ENCODE measurements around the gene FANCG. TPM values are rescaled to one million over a fixed set of nuclear protein-coding genes. Genes with fewer than 3 reads are reported as not detected.

FANCG gene
- total RNA-seq, 3 donors from 2014 or later = 19.0 to 22.7 (median 20.7) TPM

- peak; percentile 27 for ATAC-seq
- no peaks in the 10 kb centered on the region for H3K36me3 ChIP-seq (ENCODE audit: low read depth)
- peak overlapping the region; percentile 24 for H3K4me3 ChIP-seq
- TF ChIP-seq, protein P1, sequence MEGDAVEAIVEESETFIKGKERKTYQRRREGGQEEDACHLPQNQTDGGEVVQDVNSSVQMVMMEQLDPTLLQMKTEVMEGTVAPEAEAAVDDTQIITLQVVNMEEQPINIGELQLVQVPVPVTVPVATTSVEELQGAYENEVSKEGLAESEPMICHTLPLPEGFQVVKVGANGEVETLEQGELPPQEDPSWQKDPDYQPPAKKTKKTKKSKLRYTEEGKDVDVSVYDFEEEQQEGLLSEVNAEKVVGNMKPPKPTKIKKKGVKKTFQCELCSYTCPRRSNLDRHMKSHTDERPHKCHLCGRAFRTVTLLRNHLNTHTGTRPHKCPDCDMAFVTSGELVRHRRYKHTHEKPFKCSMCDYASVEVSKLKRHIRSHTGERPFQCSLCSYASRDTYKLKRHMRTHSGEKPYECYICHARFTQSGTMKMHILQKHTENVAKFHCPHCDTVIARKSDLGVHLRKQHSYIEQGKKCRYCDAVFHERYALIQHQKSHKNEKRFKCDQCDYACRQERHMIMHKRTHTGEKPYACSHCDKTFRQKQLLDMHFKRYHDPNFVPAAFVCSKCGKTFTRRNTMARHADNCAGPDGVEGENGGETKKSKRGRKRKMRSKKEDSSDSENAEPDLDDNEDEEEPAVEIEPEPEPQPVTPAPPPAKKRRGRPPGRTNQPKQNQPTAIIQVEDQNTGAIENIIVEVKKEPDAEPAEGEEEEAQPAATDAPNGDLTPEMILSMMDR (IDR thresholded peaks at IDR 0.05) = no peak
- intact Hi-C loops (cut with DNase I, micrococcal nuclease) = loop anchor here (5.0 to 10.0 kb wide), 2 partner anchors 142 to 360 kb away; no protein-coding TSS in a partner anchor
- H3K9me3 ChIP-seq = no peaks in the 10 kb centered on the region
- peak; percentile 77 to 87 (median 78) for DNase-seq
- H3K4me1 ChIP-seq (ENCODE audit: low read depth) = peaks cover 37% of the 10 kb centered on the region
These were observed 35.3 kb upstream of the FANCG start for GRCh38 chr9:35114840-35115628.

DNA sequence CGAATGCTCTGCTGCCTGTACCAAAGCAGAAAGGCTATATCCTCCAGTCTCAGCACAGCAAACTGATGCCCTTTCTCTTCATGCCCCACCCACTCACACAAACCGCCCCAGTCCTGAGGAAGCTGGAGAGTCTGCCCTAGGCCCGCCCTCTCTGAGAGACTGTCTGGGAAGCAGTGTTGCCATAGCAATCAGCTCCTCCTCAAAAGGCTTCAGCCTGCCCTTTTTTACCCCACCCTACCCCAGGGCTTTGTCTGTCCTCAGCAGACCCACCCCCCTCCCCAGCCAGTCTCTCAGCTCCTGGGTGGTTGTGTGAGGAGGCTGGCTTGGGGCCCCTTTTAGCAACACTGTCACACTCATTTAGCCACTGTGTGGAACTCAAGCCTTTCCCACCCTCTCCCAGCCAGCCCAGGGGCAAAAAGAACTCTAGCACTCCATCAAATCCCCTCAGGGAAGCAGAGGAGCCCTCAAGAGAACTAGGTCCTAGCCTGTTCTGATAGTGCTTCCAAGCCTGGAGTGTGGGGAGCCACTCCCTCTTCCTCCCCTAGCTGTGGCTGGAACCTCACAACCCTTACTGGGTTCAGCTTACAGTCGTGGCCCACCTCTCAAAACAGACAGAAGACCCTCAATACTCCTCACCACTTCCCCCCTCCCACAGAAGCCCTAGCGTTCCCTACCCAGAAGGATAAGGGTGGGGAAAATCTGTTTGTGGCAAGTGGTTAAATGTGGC is 34.5 kb upstream of the FANCG start:
- H3K9me3 ChIP-seq = no peaks in the 10 kb centered on the region
- H3K36me3 ChIP-seq (ENCODE audit: low read depth) = no peaks in the 10 kb centered on the region
- DNase-seq (peak; percentile 82 to 91 (median 84)), ATAC-seq (peak; percentile 40)
- no peak overlapping the region for H3K4me3 ChIP-seq
- H3K4me1 ChIP-seq (ENCODE audit: low read depth) = peaks cover 38% of the 10 kb centered on the region
- TF ChIP-seq, protein P1 (IDR thresholded peaks at IDR 0.05) = no peak
- intact Hi-C loops (cut with DNase I, micrococcal nuclease) = loop anchor here in 1 of 2 donors (10.0 kb wide), 1 partner anchor 361 kb away; no protein-coding TSS in a partner anchor

GRCh38 chr9:35112257-35113020 is 32.7 kb upstream of the FANCG start:
- Histone ChIP-seq H3K9me3 (no peaks in the 10 kb centered on the region), H3K4me3 (no peak overlapping the region), H3K36me3 (ENCODE audit: low read depth) (no peaks in the 10 kb centered on the region), H3K4me1 (ENCODE audit: low read depth) (peaks cover 38% of the 10 kb centered on the region)
- ATAC-seq (no peak), DNase-seq (peak in 1 of 3 donors; percentile 62)
- intact Hi-C loops (cut with DNase I, micrococcal nuclease) = loop anchor here in 1 of 2 donors (10.0 kb wide), 1 partner anchor 362 kb away; no protein-coding TSS in a partner anchor
- TF ChIP-seq, protein P1 (IDR thresholded peaks at IDR 0.05) = no peak

- TF ChIP-seq, protein P1 (IDR thresholded peaks at IDR 0.05) = no peak
- peak overlapping the region; percentile 36 for H3K4me3 ChIP-seq
- DNase-seq = peak; percentile 98 to 99 (median 98)
- intact Hi-C loops (cut with DNase I, micrococcal nuclease) = loop anchor here in 1 of 2 donors (10.0 kb wide), 1 partner anchor 364 kb away; no protein-coding TSS in a partner anchor
- H3K4me1 ChIP-seq (ENCODE audit: low read depth) = peaks cover 32% of the 10 kb centered on the region
- ATAC-seq = peak; percentile 76
- H3K36me3 ChIP-seq (ENCODE audit: low read depth) = no peaks in the 10 kb centered on the region
- no peaks in the 10 kb centered on the region for H3K9me3 ChIP-seq
These were observed 31.5 kb upstream of the FANCG start for GRCh38 chr9:35111001-35111933.

All from mucosa of descending colon (tissue), 3 donors.